ENCODE results near the gene SPRED2.

The SPRED2 gene

GRCh38 chr2:65277118-65277517 lies 155.3 kb downstream of the SPRED2 start:
- no peak for DNase-seq (ENCODE audit: low spot score)

- no peak for DNase-seq (ENCODE audit: low spot score)
Observed at GRCh38 chr2:65276609-65277008, 155.8 kb downstream of the SPRED2 start.

- DNase-seq (ENCODE audit: low spot score) = no peak
Observed at GRCh38 chr2:65275141-65275915, 157.1 kb downstream of the SPRED2 start.

GRCh38 chr2:65273344-65273743 lies 159.1 kb downstream of the SPRED2 start:
- no peak for DNase-seq (ENCODE audit: low spot score)

- DNase-seq (ENCODE audit: low spot score) = no peak
Observed at GRCh38 chr2:65268957-65269356, 163.4 kb downstream of the SPRED2 start.

- DNase-seq (ENCODE audit: low spot score) = no peak
Observed at GRCh38 chr2:65267008-65267407, 165.4 kb downstream of the SPRED2 start.

- DNase-seq (ENCODE audit: low spot score) = no peak
Observed at GRCh38 chr2:65265671-65266045, 166.7 kb downstream of the SPRED2 start.

GRCh38 chr2:65264821-65265670 lies 167.4 kb downstream of the SPRED2 start:
- DNase-seq (ENCODE audit: low spot score) = peak; percentile 85

GRCh38 chr2:65263986-65264385 lies 168.4 kb downstream of the SPRED2 start:
- DNase-seq (ENCODE audit: low spot score) = no peak

GRCh38 chr2:65263262-65263661 lies 169.1 kb downstream of the SPRED2 start:
- DNase-seq (ENCODE audit: low spot score) = no peak

- DNase-seq (ENCODE audit: low spot score) = no peak
Observed at GRCh38 chr2:65261676-65262075, 170.7 kb downstream of the SPRED2 start.
